Stimulated activated effector memory CD8-positive, alpha-beta T cell treated with anti-CD3 and anti-CD28 coated beads, Interleukin-12 subunit alpha, Interleukin-12 subunit beta, amount 100 ng/mL, for 72 hours (primary cell): Measurements from ENCODE around the gene TAPBPL.
A peak's percentile ranks its signal among the peaks of the same experiment; 100 is the strongest.

Experiments
- ATAC-seq: fragments of 150-1000 bp; cut with Tn5 transposase; 2 replicates; pipeline ENCODE4 v1.10.0; 2021
- DNase-seq, 2 donors: peaks; one replicate each; pipeline ENCODE4 v3.0.0; 2021 to 2022; ENCODE audit warnings: low spot score in 2 of 2
- H3K27ac Mint-ChIP-seq: one replicate; pipeline ENCODE4 v1.8.0; 2022; ENCODE audit warnings: mild to moderate bottlenecking, mixed read lengths
- H3K36me3 Mint-ChIP-seq: one replicate; pipeline ENCODE4 v1.8.0; 2022; ENCODE audit warnings: mild to moderate bottlenecking, mixed read lengths
- H3K4me1 Mint-ChIP-seq: one replicate; pipeline ENCODE4 v1.8.0; 2022; ENCODE audit warnings: mixed read lengths
- H3K4me3 Mint-ChIP-seq: one replicate; pipeline ENCODE4 v1.8.0; 2022; ENCODE audit warnings: mild to moderate bottlenecking, mixed read lengths
- H3K9me3 Mint-ChIP-seq: one replicate; pipeline ENCODE4 v1.8.0; 2022; ENCODE audit warnings: mixed read lengths

The TAPBPL gene

GRCh38 chr12:6428326-6428725 is 23.5 kb upstream of the TAPBPL start:
- no peaks in the 10 kb centered on the region for H3K9me3 Mint-ChIP-seq
- ATAC-seq (no peak), DNase-seq (no peak)
- H3K4me1 Mint-ChIP-seq: peaks cover 58% of the 10 kb centered on the region
- peak overlapping the region; percentile 79 for H3K4me3 Mint-ChIP-seq
- peaks cover 21% of the 10 kb centered on the region for H3K36me3 Mint-ChIP-seq
- peak overlapping the region; percentile 98 for H3K27ac Mint-ChIP-seq

- Mint-ChIP-seq H3K4me1 (peaks cover 55% of the 10 kb centered on the region), H3K27ac (peak overlapping the region; percentile 88), H3K36me3 (peaks cover 21% of the 10 kb centered on the region), H3K4me3 (peak overlapping the region; percentile 44), H3K9me3 (no peaks in the 10 kb centered on the region)
- DNase-seq (no peak), ATAC-seq (no peak)
Measured at GRCh38 chr12:6430124-6430989, 21.5 kb upstream of the TAPBPL start.

DNA sequence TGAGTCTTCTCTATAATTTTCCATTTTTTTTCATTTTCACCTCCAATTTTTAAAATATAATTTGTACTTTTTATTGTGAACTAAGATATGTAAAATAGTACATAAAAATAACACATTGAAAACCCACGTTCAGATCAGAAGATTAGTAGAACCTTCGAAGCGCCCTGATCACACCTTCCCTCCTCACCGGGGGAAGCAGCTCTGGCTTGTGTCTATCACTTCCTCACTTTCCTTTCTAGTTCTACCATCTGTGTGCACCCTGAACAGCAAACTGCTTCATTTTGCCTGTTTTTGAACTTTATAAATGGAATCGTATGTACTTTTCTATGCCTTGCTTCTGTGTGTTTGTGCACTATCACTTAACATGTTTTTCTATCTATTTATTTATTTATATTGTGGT is 18.9 kb upstream of the TAPBPL start:
- H3K4me1 Mint-ChIP-seq: peaks cover 32% of the 10 kb centered on the region
- no peak for ATAC-seq
- no peak for DNase-seq
- peaks cover 4% of the 10 kb centered on the region for H3K36me3 Mint-ChIP-seq
- H3K27ac Mint-ChIP-seq: peak overlapping the region; percentile 90
- peak overlapping the region; percentile 46 for H3K4me3 Mint-ChIP-seq
- no peaks in the 10 kb centered on the region for H3K9me3 Mint-ChIP-seq

DNA sequence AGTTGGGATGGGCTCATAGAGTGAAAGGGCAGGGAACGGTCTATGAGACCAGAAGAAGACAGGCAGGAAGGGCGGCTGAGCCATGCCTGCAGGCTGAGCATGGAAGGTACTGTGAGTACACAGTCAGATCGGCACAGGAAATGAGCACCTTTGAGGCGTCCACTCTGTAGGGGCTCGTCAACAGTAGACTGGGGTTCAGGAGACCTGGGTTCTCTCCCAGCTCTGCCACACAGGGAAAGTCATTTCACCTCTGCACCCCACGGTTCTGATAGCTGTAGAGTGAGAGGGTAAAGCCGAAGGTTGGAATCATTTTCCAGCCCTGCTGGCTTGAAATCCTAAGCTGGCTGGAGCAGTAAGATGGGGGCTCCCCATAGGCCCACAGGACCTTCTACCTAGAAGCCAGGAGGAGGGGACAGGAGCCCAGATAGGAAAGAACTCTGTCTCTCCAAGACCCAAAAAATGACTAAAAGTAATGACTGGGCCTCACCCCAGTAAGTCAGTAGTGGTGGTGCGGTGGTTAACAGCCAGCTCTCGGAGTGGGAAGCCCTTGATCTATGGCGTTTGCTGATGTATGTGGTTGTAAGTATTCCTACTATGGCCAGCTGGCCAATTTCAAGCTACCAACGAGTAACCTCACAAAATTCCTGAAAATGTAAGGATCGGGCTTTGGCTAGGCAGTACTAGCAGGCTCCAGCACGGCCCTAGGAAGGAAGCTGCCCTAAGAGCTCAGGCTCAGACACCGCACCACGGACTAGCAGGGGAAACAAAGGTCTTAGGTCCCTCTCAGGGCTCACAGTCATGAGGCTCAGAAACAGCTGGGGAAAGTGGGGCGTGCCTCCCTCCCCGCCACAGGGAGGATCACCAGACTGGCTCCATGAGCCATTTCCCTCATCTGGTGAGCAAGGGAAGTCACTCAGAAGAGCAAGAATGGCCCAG is 17.4 kb upstream of the TAPBPL start:
- Mint-ChIP-seq H3K27ac (peak overlapping the region; percentile 70), H3K4me1 (peaks cover 38% of the 10 kb centered on the region), H3K9me3 (no peaks in the 10 kb centered on the region), H3K36me3 (peaks cover 4% of the 10 kb centered on the region), H3K4me3 (peak overlapping the region; percentile 46)
- peak; percentile 81 for ATAC-seq
- DNase-seq: no peak

GRCh38 chr12:6435961-6436715 is 15.7 kb upstream of the TAPBPL start:
- Mint-ChIP-seq H3K36me3 (peaks cover 2% of the 10 kb centered on the region), H3K4me3 (no peak overlapping the region), H3K27ac (peak overlapping the region; percentile 40), H3K4me1 (peaks cover 26% of the 10 kb centered on the region), H3K9me3 (no peaks in the 10 kb centered on the region)
- ATAC-seq (no peak), DNase-seq (no peak)

- no peak overlapping the region for H3K27ac Mint-ChIP-seq
- DNase-seq (no peak), ATAC-seq (no peak)
- H3K4me3 Mint-ChIP-seq: no peak overlapping the region
- no peaks in the 10 kb centered on the region for H3K9me3 Mint-ChIP-seq
- H3K36me3 Mint-ChIP-seq: no peaks in the 10 kb centered on the region
- H3K4me1 Mint-ChIP-seq: peaks cover 29% of the 10 kb centered on the region
Measured at GRCh38 chr12:6437586-6437985, 14.3 kb upstream of the TAPBPL start.

DNA sequence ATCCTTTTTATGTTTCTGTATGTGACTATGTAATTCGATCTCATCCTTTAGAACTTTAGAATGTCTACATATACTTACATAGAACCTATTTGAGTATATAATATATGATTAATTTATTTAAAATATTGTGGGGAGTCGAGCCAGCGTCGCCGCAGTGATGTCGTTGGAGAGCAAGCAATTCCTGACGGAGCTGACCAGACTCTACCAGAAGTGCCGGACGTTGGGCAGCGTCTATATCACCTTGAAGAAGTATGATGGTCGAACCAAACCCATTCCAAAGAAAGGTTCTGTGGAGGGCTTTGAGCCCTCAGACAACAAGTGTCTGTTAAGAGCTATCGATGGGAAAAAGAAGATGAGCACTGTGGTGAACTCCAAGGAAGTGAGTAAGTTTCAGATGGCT is 13.5 kb upstream of the TAPBPL start:
- Mint-ChIP-seq H3K4me3 (no peak overlapping the region), H3K36me3 (peaks cover 3% of the 10 kb centered on the region), H3K4me1 (peaks cover 29% of the 10 kb centered on the region), H3K9me3 (no peaks in the 10 kb centered on the region), H3K27ac (peak overlapping the region; percentile 7)
- no peak for ATAC-seq
- DNase-seq: no peak

DNA sequence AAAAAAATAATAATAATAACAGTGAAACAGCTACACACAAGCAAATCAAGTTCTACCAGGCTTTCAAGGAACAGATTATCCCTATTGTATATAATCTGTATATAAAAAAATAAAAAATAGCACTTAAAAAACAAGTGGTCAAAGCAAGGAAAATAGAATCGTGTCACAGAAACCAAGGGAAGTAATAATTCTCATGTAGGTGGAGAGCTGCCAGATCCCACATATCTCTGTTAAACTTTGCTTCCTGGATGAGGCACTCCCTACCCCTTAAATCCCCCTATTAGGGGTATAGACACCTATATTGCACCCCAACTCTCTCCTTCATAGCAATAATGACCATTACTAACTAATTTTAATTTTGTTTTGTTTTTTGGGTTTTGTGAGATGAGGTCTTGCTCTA is 11.5 kb upstream of the TAPBPL start:
- peak overlapping the region; percentile 91 for H3K27ac Mint-ChIP-seq
- peaks cover 12% of the 10 kb centered on the region for H3K36me3 Mint-ChIP-seq
- H3K4me3 Mint-ChIP-seq: no peak overlapping the region
- H3K9me3 Mint-ChIP-seq: no peaks in the 10 kb centered on the region
- no peak for DNase-seq
- no peak for ATAC-seq
- H3K4me1 Mint-ChIP-seq: peaks cover 43% of the 10 kb centered on the region

GRCh38 chr12:6442836-6443235 is 9.0 kb upstream of the TAPBPL start:
- no peak for ATAC-seq
- no peak for DNase-seq
- Mint-ChIP-seq H3K27ac (peak overlapping the region; percentile 91), H3K9me3 (no peaks in the 10 kb centered on the region), H3K4me1 (peaks cover 65% of the 10 kb centered on the region), H3K36me3 (peaks cover 33% of the 10 kb centered on the region), H3K4me3 (peak overlapping the region; percentile 87)

DNA sequence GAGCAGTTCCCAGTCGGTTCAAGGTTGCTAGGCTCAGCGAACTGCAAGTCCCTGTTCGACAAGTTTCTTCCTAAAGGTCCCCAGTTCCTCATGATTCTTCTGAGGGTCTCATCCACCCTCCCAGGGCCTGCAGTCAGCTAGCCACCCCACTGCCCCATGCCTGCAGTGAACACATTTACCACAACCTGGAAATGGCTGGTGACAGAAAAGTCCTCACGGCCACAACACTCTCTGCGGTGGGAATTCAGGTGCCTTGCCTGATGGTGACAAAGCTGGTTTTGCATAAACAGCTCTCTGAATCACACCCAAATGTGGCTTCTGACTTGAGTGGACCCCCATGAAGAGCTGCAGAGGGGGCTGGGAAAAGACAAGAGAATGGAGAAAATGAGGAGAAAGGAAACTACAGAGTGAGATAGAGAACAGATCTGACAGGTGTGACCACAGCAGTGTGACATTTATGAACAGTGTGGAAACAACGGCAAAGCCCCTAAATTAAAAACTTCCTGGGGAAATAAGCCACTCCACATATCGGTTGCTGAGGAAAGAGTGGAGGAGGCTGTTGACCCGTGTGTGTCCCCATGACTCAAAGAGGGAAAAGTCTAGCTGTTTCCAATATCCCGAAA is 8.4 kb upstream of the TAPBPL start:
- peak in 1 of 2 donors; percentile 73 for DNase-seq
- Mint-ChIP-seq H3K4me3 (peak overlapping the region; percentile 87), H3K9me3 (no peaks in the 10 kb centered on the region), H3K4me1 (peaks cover 69% of the 10 kb centered on the region), H3K27ac (peak overlapping the region; percentile 91), H3K36me3 (peaks cover 39% of the 10 kb centered on the region)
- ATAC-seq: peak; percentile 80

GRCh38 chr12:6444031-6444430 is 7.8 kb upstream of the TAPBPL start:
- Mint-ChIP-seq H3K9me3 (no peaks in the 10 kb centered on the region), H3K36me3 (peaks cover 39% of the 10 kb centered on the region), H3K4me3 (peak overlapping the region; percentile 87), H3K4me1 (peaks cover 65% of the 10 kb centered on the region), H3K27ac (peak overlapping the region; percentile 91)
- DNase-seq: no peak
- ATAC-seq: peak; percentile 45

DNA sequence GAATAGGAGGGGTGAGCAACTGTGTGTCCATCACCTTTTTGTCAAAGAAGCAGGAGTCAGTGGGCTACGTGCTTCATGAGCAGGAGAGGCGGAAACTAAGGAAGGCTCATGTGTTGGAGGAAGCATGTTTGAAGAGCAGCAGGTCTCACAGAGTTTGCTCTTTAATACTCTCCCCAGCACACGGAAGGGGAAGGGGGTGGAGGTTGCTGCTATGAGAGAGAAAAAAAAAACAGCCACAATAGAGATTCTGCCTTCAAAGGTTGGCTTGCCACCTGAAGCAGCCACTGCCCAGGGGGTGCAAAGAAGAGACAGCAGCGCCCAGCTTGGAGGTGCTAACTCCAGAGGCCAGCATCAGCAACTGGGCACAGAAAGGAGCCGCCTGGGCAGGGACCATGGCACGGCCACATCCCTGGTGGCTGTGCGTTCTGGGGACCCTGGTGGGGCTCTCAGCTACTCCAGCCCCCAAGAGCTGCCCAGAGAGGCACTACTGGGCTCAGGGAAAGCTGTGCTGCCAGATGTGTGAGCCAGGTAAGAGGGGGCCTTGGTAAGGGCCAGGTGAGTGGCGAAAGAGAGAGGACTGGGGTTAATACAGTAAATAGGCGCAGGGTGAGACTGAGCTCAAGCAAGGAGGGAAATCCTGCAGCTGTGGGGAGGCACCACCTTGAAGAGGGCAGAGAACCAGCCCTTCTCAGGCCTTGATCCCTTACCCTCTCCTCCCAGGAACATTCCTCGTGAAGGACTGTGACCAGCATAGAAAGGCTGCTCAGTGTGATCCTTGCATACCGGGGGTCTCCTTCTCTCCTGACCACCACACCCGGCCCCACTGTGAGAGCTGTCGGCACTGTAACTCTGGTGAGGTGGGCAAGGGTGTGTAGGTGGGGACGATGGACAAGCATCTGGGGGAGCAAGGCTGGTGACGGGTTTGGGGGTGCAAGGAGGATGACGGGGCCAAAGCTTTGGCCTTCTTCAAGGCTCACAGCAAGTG is 6.8 kb upstream of the TAPBPL start, which contains the start of gene CD27:
TSS of gene CD27 (plus strand) at position 252 of the 985 bp plus-strand sequence. CDS start at position 393, 141 bp downstream.
- no peak for DNase-seq
- Mint-ChIP-seq H3K36me3 (peaks cover 39% of the 10 kb centered on the region), H3K27ac (peak within 1 kb of the TSS; percentile 91), H3K4me1 (peaks cover 65% of the 10 kb centered on the region), H3K4me3 (peak within 1 kb of the TSS; percentile 87), H3K9me3 (no peaks in the 10 kb centered on the region)
- peak; percentile 45 for ATAC-seq

GRCh38 chr12:6450091-6450868 is 1.6 kb upstream of the TAPBPL start:
- no peak for DNase-seq
- H3K4me3 Mint-ChIP-seq: peak overlapping the region; percentile 100
- H3K27ac Mint-ChIP-seq: peak overlapping the region; percentile 100
- H3K9me3 Mint-ChIP-seq: no peaks in the 10 kb centered on the region
- no peak for ATAC-seq
- H3K4me1 Mint-ChIP-seq: peaks cover 81% of the 10 kb centered on the region
- peaks cover 76% of the 10 kb centered on the region for H3K36me3 Mint-ChIP-seq
